SJSA1 (cell line): ENCODE measurements around the gene GRID2. TPM values are rescaled to one million over a fixed set of nuclear protein-coding genes. Genes with fewer than 3 reads are reported as not detected.

Experiments used
- DNase-seq, 2 experiments: peaks; one replicate each; pipeline ENCODE4 v3.0.0-alpha.2; 2015 to 2020; ENCODE audit warnings: low spot score in 2 of 2, low read depth in 1 of 2
- H3K27ac ChIP-seq: fragments of 250-450 bp; sonication (Bioruptor Pico); 2 replicates; pipeline ENCODE4 v1.5.1; 2020; ENCODE audit warnings: mild to moderate bottlenecking, moderate library complexity
- H3K27me3 ChIP-seq: fragments of 250-450 bp; sonication (Bioruptor Pico); replicated peaks from 2 replicates; pipeline ENCODE4 v1.5.1; 2020; ENCODE audit warnings: mild to moderate bottlenecking, moderate library complexity
- H3K36me3 ChIP-seq: fragments of 250-450 bp; sonication (Bioruptor Pico); 2 replicates; pipeline ENCODE4 v1.5.1; 2020; ENCODE audit warnings: mild to moderate bottlenecking
- H3K4me1 ChIP-seq: fragments of 250-450 bp; sonication (Bioruptor Pico); replicated peaks from 2 replicates; pipeline ENCODE4 v1.6.1; 2021; ENCODE audit warnings: mild to moderate bottlenecking
- H3K4me3 ChIP-seq: fragments of 250-450 bp; sonication (Bioruptor Pico); 2 replicates; pipeline ENCODE4 v1.5.1; 2020; ENCODE audit warnings: mild to moderate bottlenecking
- H3K9me3 ChIP-seq: fragments of 250-450 bp; sonication (Bioruptor Pico); replicated peaks from 2 replicates; pipeline ENCODE4 v1.5.1; 2020; ENCODE audit warnings: mild to moderate bottlenecking
- total RNA-seq: library from RNA; depleted of rRNA; stranded (reverse); fragments of >200 nt; shearing (Covaris generic); gene quantifications from 2 replicates; pipeline ENCODE4 v1.2.3, GENCODE V29; 2014

Gene GRID2
- total RNA-seq, 1 experiment from 2014 or later = not detected

- 0 out of 2 replicates have a peak, but pooled peaks cover 2% of the 10 kb centered on the region for H3K27me3 ChIP-seq
- no peak overlapping the region for H3K4me3 ChIP-seq
- H3K36me3 ChIP-seq = no peaks in the 10 kb centered on the region
- no peak overlapping the region for H3K27ac ChIP-seq
- no peak for DNase-seq
- H3K9me3 ChIP-seq = no peaks in the 10 kb centered on the region
- no peaks in the 10 kb centered on the region for H3K4me1 ChIP-seq
Observed at GRCh38 chr4:93771640-93772411, 1468.1 kb downstream of the GRID2 start.

- H3K27me3 ChIP-seq = 0 out of 2 replicates have a peak, but pooled peaks cover 2% of the 10 kb centered on the region
- no peaks in the 10 kb centered on the region for H3K9me3 ChIP-seq
- no peak overlapping the region for H3K27ac ChIP-seq
Observed at GRCh38 chr4:93772858-93773257, 1469.1 kb downstream of the GRID2 start.

GRCh38 chr4:93775551-93775950, 1471.8 kb downstream of the GRID2 start:
- H3K4me1 ChIP-seq = no peaks in the 10 kb centered on the region

More at GRCh38 chr4:93772858-93773257, 1469.1 kb downstream of the GRID2 start:
- no peaks in the 10 kb centered on the region for H3K4me1 ChIP-seq
- no peak overlapping the region for H3K4me3 ChIP-seq
- H3K36me3 ChIP-seq = no peaks in the 10 kb centered on the region
- no peak for DNase-seq

GRCh38 chr4:93776386-93777080, 1472.8 kb downstream of the GRID2 start:
- H3K9me3 ChIP-seq = no peaks in the 10 kb centered on the region
- DNase-seq = no peak
- no peak overlapping the region for H3K4me3 ChIP-seq
- H3K36me3 ChIP-seq = no peaks in the 10 kb centered on the region
- H3K27me3 ChIP-seq = no peaks in the 10 kb centered on the region; the same call in 1 of the 2 replicates
- no peak overlapping the region for H3K27ac ChIP-seq
- no peaks in the 10 kb centered on the region for H3K4me1 ChIP-seq

More at GRCh38 chr4:93775551-93775950, 1471.8 kb downstream of the GRID2 start:
- DNase-seq = no peak
- Histone ChIP-seq H3K27me3 (no peaks in the 10 kb centered on the region; the same call in 1 of the 2 replicates), H3K36me3 (no peaks in the 10 kb centered on the region), H3K27ac (no peak overlapping the region), H3K4me3 (no peak overlapping the region), H3K9me3 (no peaks in the 10 kb centered on the region)

GRCh38 chr4:93777081-93777460, 1473.3 kb downstream of the GRID2 start:
- Histone ChIP-seq H3K27me3 (no peaks in the 10 kb centered on the region; the same call in 1 of the 2 replicates), H3K9me3 (no peaks in the 10 kb centered on the region), H3K36me3 (no peaks in the 10 kb centered on the region), H3K4me1 (no peaks in the 10 kb centered on the region), H3K4me3 (no peak overlapping the region), H3K27ac (no peak overlapping the region)
- no peak for DNase-seq

- H3K9me3 ChIP-seq = no peaks in the 10 kb centered on the region
- DNase-seq = no peak
- H3K27ac ChIP-seq = no peak overlapping the region
Observed at GRCh38 chr4:93779228-93779627, 1475.5 kb downstream of the GRID2 start.

GRCh38 chr4:93780080-93780479, 1476.3 kb downstream of the GRID2 start:
- DNase-seq = no peak
- Histone ChIP-seq H3K4me1 (no peaks in the 10 kb centered on the region), H3K4me3 (no peak overlapping the region), H3K27ac (no peak overlapping the region), H3K9me3 (no peaks in the 10 kb centered on the region), H3K36me3 (no peaks in the 10 kb centered on the region), H3K27me3 (no peaks in the 10 kb centered on the region; the same call in 1 of the 2 replicates)

More at GRCh38 chr4:93779228-93779627, 1475.5 kb downstream of the GRID2 start:
- no peaks in the 10 kb centered on the region for H3K4me1 ChIP-seq
- no peak overlapping the region for H3K4me3 ChIP-seq
- H3K27me3 ChIP-seq = no peaks in the 10 kb centered on the region; the same call in 1 of the 2 replicates
- H3K36me3 ChIP-seq = no peaks in the 10 kb centered on the region

- H3K9me3 ChIP-seq = no peaks in the 10 kb centered on the region
- H3K4me3 ChIP-seq = no peak overlapping the region
- H3K4me1 ChIP-seq = no peaks in the 10 kb centered on the region
- H3K27me3 ChIP-seq = no peaks in the 10 kb centered on the region; the same call in 1 of the 2 replicates
- DNase-seq = no peak
- H3K27ac ChIP-seq = no peak overlapping the region
- no peaks in the 10 kb centered on the region for H3K36me3 ChIP-seq
Observed at GRCh38 chr4:93781198-93781597, 1477.4 kb downstream of the GRID2 start.

GRCh38 chr4:93786149-93786548, 1482.4 kb downstream of the GRID2 start:
- H3K4me1 ChIP-seq = no peaks in the 10 kb centered on the region
- no peaks in the 10 kb centered on the region for H3K27me3 ChIP-seq
- H3K27ac ChIP-seq = no peak overlapping the region
- no peak overlapping the region for H3K4me3 ChIP-seq
- H3K9me3 ChIP-seq = no peaks in the 10 kb centered on the region
- H3K36me3 ChIP-seq = no peaks in the 10 kb centered on the region
- DNase-seq = no peak

GRCh38 chr4:93788712-93789111, 1484.9 kb downstream of the GRID2 start:
- DNase-seq = no peak
- Histone ChIP-seq H3K9me3 (no peaks in the 10 kb centered on the region), H3K27me3 (peaks cover 3% of the 10 kb centered on the region; the same call in 1 of the 2 replicates), H3K4me3 (no peak overlapping the region), H3K4me1 (no peaks in the 10 kb centered on the region), H3K27ac (no peak overlapping the region), H3K36me3 (no peaks in the 10 kb centered on the region)

- DNase-seq = peak; percentile 39 to 49
- H3K9me3 ChIP-seq = no peaks in the 10 kb centered on the region
Observed at GRCh38 chr4:93791570-93792195, 1487.9 kb downstream of the GRID2 start.

GRCh38 chr4:93802045-93802444, 1498.3 kb downstream of the GRID2 start:
- Histone ChIP-seq H3K4me3 (no peak overlapping the region), H3K4me1 (no peaks in the 10 kb centered on the region), H3K27ac (no peak overlapping the region), H3K9me3 (no peaks in the 10 kb centered on the region), H3K36me3 (no peaks in the 10 kb centered on the region), H3K27me3 (peaks cover 8% of the 10 kb centered on the region)
- DNase-seq = no peak

More at GRCh38 chr4:93791570-93792195, 1487.9 kb downstream of the GRID2 start:
- H3K4me1 ChIP-seq = no peaks in the 10 kb centered on the region
- no peak overlapping the region for H3K27ac ChIP-seq
- no peaks in the 10 kb centered on the region for H3K36me3 ChIP-seq
- H3K27me3 ChIP-seq = peaks cover 4% of the 10 kb centered on the region
- H3K4me3 ChIP-seq = no peak overlapping the region

GRCh38 chr4:93809773-93810172, 1506.0 kb downstream of the GRID2 start:
- DNase-seq = no peak
- no peak overlapping the region for H3K4me3 ChIP-seq

More at GRCh38 chr4:93809773-93810172, 1506.0 kb downstream of the GRID2 start:
- no peaks in the 10 kb centered on the region for H3K9me3 ChIP-seq
- H3K27ac ChIP-seq = no peak overlapping the region
- peaks cover 10% of the 10 kb centered on the region; the same call in 1 of the 2 replicates for H3K27me3 ChIP-seq
- H3K4me1 ChIP-seq = no peaks in the 10 kb centered on the region
- H3K36me3 ChIP-seq = no peaks in the 10 kb centered on the region
